GM18505 (cell line): ENCODE results near the gene RAB11FIP4.

Source experiments
- ATAC-seq: cut with Tn5 transposase; IDR thresholded peaks from one replicate; pipeline ENCODE4 v1.9.1; 2021; ENCODE audit not compliant: unreplicated experiment
- POLR2A ChIP-seq: IDR thresholded peaks from 4 replicates; pipeline ENCODE4 v1.6.1; 2011; ENCODE audit warnings: borderline replicate concordance; ENCODE audit not compliant: insufficient read depth, insufficient read length; ENCODE audit errors: extremely low read depth

RAB11FIP4 gene

DNA sequence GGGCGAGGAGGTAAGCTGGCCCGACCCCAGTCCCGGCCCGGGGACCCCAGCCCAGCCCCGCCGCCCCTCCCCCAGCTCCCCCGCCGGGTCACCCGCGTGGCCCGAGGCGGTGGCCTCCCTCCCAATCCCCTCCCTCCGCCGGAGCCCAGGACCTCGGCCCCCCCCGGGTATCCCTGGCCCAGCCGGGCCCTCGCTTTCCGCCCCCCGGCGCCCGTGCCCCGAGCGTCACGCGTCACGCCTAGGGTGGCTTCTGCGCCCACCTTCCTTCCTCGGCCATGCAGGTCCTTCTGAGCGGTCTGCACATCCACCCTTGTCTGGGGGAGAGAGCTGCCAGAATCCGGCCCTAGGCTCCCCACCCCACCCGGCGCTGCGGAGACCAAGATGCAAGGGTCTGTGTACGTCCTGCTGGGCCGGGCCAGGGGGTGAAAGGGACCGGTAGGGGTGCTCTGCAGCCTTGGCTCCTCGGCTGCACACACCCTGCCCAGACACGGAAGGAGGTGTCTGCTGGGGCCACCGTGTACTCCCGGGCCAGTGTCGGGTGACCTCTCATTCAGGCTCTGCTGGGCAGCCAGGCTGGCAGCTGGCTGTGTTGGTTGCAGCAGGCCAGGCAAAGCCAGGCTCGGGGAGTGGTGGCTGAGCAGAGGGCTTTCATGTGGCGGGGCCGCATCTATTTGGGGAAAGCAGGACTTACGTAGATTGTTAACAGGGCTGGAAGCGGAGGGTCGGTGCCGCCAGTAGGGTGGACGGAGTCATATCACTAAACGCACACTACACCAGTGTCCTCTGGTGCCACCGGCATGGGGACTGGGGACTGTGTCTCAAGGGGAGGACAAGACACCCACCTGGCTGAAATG lies 754 bp downstream of the RAB11FIP4 start:
- TF ChIP-seq POLR2A: no peak
- no peak for ATAC-seq

DNA sequence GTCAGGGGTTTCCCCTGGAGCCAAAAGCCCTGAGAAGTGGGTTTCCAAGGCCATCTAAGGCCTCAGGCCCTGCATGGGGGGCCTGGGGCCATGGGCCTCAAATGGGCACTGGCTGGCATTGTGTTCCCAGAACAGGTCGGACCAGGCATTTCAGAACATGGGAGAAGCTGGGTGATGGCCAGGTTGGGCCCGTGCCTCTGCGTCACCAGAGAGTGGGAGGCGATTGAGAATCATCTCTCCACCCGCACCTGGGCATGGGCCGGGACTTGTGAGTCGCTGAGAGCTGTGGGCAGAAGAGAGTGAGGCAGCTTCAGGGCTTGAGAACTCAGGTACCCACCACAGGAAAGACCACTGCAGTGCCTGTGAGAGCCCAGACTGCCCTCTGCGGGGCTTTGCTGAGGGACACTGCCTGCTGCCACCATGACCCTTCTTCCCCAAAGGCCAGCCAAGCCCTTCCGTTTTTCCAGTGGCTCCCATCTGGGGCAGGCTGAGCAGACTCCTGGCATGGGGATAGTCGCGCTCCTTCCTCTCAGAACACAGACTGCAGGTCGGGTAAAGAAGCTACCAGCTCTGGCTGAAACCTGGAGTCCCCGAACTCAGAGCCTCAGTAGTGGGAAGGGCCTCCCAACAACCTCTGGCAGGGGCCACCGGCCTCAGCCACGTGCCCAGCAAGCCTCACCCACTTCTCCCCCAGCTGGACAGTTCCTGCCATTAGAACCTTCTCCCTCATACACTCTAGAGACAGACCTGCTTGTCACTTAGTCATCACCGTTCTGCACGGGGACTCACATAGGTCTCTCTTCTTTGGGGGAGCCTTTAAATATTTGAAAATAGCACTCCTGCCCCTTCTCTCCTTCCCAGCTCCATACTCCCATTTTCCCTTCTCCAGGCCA lies 1.6 kb downstream of the RAB11FIP4 start:
- no peak for TF ChIP-seq POLR2A
- no peak for ATAC-seq

DNA sequence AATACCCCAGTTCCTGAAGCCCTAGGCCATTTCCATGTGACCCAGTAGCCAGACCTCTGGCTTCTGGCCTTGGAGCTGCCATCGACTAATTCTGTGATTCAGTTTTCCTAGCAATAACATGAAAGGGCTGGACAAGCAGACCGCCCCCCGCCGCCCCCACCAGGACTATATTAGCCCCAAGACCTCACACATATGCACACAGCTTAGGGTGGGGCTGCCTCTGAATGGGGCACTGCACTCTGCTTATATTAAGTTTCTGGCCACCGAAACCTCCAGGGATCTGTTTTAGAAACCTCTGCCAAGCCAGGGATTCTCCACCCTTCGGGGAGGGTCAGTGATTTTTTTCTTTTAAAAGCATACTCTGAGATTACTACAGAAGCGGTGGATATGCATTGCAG lies 2.3 kb downstream of the RAB11FIP4 start:
- no peak for ATAC-seq
- TF ChIP-seq POLR2A: no peak

DNA sequence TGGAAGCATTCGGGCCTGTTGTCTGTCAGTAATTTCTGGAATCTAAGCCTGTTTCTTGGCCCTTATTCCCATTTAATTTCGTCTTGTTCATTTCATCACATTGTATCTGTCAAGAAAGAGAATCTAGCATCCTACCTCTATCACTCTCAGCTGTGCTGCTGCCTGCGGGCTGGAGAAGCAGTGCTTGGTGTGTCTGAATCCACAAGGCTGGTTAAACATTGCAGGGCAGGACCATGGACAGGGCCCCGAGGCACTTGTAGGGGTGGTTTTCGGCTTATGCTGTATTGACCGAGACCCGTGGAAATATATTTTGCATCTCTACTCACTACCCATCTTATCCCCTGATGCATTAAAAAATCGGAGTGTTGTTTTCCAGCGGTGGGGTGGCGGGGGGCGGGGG lies 3.1 kb downstream of the RAB11FIP4 start:
- no peak for ATAC-seq
- TF ChIP-seq POLR2A: no peak

DNA sequence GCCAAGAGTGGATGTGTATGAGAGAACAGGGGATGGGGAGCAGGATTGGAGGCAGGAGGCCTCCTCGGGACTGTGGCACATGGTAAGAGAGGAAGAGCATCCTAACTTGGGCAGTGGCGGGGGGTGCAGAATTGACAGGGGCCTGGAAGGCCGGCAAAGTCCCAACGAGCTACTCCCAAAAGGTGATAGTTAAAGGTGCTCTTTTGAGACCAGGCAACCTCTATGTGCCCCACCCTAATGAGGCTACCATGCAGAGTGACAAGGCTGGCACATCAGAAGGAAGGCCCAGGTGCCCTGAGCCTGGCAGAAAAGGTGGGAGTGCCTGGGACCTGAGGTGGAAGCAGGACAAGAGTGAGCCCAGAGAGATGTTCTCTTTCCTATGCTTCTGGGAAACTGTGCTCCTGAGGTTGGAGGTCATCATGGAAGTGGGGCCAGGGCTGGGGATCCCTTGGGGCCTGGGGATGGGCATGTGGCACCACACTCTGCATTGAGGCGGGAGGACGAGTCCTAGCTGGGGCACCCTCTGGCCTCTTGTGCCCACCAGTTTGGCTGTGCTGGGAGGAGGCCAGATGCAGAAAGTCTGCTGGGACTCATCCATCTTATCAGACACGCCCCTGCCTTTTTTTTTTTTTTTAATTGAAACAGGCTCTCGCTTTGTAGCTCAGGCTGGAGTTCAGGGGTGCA lies 5.9 kb downstream of the RAB11FIP4 start:
- no peak for TF ChIP-seq POLR2A
- no peak for ATAC-seq

DNA sequence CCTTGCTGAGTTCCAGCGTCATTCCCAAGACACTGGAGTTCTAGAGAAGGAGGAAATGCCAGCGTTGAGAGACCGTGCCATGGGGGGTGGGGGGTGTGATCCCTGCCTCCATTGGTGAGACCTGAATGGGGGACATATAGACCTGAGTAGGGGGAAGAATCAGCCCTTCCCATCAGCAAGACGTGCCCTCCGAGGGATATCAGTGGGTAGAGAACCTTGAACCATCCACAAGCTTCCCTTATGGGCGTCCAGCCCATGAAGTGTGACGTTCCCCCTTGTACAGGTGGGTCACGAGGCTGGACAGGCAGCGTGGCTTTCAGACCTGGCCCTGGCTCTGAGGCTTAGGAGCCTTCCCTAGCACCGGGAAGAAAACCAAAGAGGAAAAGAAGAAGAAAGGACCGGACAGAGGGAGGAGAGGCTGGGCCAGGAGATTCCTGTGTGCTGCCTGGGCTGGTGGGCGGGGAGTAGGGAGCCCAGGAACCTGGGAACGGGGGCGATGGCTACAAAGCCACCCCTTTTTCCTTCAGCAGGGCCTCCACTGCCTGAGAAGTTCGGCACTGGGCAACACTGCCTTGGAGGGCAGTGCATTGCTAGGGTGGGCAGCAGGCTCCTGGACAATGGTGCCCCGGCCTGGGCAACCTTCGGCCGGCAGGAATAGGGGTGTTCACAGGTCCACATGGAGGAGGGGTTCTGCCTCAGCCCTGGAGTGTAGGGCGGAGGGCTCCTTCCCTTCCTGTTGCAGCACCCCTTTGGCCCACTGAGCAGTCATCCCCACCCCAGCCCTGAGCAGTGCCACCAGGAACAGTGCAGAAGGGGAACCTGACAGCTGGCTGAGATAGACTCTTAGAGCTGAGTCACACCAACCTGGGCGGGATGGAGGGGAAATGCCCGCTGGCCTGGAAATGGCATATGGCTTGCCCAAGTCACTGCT lies 7.2 kb downstream of the RAB11FIP4 start:
- TF ChIP-seq POLR2A: no peak
- no peak for ATAC-seq

DNA sequence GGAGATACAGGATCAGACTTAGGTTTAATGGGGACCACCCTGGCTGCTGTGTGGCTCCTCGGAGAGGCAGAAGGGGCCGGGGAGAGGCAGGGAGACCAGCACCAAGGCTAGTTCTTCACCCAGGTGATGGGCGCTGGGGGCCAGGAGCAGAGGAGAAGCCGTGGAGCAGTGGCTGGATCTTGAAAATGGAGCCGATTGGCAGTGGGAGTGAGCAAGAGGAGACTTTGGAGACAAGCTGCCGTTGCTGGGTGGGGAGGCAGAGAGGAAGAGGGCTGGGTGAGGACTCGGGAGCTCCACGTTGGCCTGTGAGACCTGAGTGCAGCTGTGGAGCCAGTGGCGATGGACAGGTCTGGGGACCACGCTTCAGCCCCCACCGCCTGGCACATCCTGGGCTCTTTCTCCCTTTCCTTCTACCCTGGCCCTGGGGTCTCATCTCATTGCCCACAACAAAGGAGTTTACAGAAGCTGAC lies 9.0 kb downstream of the RAB11FIP4 start:
- TF ChIP-seq POLR2A: no peak
- ATAC-seq: no peak

DNA sequence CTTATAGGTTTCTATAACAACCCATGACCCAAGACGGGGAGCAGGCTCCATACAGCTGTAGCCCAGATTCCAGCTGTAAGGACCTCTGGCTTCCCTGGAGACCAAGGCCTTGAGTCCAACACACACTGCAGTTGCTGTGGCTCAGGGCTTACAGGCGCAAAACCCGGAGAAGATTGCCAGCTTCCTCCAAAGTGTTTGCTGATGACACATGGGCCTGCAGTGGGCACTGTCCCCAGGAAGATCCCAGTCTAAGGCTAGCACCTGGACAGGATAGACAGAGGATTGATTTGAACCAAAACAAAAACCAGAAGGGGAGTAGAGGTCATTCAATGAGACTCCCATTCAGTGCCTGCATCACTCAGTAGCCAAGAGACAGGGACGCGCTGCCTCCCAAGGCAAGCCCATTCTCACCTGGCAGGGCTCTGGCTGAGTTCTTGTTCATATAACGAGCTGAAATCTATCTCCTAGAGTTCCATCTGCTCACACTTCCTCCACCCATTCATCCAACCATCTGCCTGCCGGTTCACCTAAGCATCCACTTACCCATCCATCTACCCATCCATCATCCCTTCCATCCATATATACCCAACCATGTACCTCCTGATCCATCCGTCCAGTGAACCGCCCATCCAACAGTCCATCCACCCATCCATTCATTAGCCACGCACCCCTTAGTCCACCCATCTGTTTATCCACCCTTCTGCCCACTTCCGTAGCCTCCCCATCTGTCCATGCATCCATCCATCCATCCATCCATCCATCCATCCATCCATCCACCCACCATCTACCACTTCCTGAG lies 10.2 kb downstream of the RAB11FIP4 start:
- ATAC-seq: no peak

DNA sequence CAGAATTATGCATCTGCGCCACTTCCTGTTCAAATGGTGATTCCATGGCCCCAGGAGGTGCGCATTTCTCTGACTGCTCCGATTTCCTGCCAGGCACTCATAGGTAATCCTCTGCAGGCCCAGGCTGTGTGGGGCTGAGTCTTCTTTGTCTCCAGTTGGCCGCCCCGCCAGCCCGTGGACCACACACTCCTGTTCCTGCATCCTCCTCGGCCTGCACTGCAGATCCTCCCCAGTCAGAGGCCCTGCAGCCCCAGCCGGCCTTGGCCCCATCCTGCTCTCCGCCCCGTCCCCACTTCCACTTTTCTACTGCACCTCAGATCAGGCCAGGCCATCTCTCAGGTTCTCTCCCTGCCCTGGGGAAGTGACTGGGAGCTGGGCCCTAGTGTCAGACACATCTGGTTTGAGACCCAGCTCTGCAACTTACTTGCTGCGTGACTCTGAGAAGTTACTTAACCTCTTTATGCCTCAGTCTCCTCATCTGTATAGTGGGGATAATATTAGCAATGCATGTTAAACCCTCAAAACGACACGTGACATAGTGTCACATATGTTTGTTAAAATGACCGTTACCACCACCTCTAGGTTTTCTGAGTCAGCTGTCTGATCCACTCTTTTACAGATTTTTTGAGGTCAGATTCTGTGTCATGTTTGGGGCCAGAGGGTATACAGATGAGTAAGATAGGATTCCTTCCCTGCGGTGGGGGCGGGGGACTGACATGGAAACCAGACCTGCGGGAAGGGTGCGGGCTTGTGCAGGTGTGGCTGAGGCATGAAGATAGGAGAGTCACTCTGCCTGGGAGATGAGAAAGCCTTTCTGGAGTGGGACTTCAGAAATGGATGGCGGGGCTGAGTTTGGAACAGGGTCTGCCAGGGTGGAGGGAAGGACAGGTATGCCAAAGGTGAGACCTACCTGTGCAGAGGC lies 12.8 kb downstream of the RAB11FIP4 start:
- no peak for ATAC-seq
- no peak for TF ChIP-seq POLR2A

More for the DNA sequence above, 10.2 kb downstream of the RAB11FIP4 start:
- no peak for TF ChIP-seq POLR2A

DNA sequence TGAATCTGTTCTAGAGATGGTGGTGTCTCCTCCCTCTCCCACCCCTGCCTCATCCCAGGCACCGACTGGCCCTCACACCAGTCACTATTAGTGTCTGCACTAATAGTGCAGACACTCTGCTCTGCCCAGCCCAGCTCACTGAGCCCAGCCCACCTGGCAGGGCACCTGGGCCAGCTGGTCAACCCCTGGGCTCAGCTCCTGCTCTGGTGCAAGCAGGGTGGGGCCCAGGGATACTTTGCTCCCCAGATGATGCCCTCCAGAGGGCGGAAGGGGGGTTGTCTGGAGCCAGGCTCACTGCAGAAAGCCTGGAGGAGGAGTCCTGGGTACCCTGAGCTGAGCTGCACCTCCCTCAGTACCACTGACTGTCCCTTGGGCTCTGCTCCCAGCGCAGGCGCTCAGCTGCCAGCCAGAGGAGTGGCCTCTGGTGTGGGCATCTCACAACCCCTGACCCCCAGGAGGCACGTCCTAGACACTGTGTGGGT lies 14.5 kb downstream of the RAB11FIP4 start:
- TF ChIP-seq POLR2A: no peak
- no peak for ATAC-seq
